ENCODE results near the gene CFAP97D1.

- TF ChIP-seq CTCF (IDR thresholded peaks at IDR 0.05) (no peak), EP300 (IDR thresholded peaks at IDR 0.05) (no peak)
Observed at GRCh38 chr17:43813386-43813785, 33.2 kb downstream of the CFAP97D1 start.
